Measurements from ENCODE around the gene MAPK9.

MAPK9 gene

DNA sequence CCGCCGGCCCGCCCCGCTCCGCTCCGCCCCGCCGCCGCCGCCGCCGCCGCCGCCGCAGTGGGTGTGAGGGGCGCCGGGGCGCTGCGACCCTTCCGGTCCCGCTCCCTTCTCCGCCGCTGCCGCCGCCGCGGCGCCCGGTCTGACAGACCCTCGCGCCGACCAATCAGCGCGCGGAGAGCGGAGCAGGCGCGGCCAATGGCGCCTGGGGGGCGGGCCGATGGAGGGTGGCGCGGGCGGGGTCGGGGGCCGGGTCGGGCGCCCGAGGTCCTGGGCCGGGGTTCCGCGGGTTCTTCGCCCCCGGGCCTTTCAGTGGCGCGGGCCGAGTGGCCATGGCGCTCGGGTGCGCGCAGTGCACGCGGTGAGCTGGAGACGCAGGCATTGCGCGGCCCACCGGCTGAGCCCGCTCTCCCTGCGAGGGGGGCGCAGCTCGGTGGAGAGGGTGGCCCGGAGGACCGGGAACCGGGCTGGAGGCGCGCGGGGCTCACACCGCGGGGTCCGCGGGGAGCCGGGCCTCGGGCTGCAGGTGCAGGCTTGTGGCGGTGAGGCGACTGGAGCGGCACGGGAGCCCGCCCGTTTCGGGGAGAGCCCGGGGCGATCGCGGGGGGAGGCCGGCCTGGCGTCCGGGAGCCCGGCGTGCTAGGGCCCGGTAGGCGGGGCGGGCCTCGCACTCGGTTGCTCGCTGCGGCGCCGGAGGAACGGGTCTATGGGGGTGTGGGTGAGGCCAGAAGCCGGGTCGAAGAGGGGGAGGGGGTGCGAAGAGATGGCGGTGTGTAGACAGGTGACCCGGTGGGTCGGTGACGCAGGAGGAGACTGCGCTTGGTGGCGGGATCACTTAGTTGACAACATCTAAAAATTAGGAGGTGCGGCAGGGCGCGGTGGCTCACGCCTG lies at the start of gene MAPK9:
MAPK9 (minus strand) TSS at position 141 of the 889 bp plus-strand sequence. CDS start 11,522 bp downstream, outside the sequence.
- FAIRE-seq (peak; percentile 9), DNase-seq (ENCODE audit: extremely low spot score, insufficient read length, low read depth) (peak; percentile 80)

DNA sequence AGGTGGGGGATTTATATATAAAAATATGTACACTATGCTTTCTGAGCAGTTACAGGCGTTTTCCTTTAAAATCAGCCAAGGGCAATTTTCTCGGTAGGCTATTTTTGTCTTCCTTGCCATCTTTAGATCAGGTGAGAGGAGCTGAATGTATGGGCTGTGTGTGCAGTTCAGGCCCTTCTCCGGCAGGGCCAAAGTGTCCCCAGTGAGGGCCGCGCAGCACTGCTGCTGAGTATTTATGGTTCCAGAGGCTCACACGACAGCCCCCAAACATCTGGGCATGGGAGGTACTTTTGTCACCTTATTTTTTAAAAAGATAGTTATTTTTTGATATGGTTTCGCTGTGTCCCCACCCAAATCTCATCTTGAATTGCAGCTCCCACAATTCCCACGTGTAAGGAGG lies 49.7 kb upstream of the MAPK9 start:
- no peak for DNase-seq (ENCODE audit: extremely low spot score, insufficient read length, low read depth)
- FAIRE-seq, result no peak

DNA sequence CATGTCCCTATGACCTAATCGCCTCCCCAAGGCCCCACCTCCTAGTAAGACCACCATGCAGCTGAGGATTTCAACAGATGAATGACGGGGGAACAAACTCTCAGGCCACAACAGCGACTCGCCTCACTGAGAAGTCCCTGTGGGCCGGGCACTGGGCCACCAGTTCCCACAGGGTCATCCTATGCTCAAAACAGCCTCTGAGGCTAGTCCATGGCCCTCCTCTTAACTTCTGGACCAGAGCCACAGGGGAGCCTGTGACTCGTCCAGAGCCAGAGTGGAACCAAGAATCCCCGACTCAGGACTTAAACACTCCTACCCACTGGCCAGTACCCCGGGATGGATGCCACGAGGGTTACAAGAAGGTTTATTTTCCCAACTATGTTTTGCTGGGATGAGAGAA lies 49.0 kb upstream of the MAPK9 start:
- no peak for DNase-seq (ENCODE audit: extremely low spot score, insufficient read length, low read depth)
- no peak for FAIRE-seq

DNA sequence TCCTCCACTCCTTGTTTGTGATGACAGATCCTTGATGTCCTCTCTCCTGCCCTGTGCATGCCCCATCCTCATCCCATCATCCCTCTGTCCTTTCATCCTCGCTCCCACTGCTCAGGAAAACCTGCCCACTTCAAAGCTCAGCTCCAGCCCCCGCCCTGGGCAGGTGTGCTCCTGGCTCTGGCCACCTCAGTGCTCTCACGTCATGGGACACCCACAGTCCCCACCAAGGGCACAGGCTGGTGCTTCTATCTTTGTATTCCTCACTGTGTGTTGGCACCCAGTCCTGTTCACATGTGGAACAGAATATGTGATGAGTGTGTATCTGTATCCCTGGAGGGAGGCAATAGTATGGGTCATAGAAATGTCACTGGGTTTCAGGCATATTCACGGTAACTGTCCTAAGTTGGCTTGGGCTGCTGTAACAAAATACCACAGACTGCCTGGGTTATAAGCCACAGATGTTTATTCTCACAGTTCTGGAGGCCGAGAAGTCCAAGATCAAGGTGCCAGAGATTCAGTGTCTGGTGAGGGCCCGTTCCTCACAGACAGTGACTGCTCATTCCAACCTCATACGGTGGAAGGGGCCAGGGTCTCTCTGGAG lies 47.8 kb upstream of the MAPK9 start:
- FAIRE-seq (no peak), DNase-seq (ENCODE audit: extremely low spot score, insufficient read length, low read depth) (no peak)

DNA sequence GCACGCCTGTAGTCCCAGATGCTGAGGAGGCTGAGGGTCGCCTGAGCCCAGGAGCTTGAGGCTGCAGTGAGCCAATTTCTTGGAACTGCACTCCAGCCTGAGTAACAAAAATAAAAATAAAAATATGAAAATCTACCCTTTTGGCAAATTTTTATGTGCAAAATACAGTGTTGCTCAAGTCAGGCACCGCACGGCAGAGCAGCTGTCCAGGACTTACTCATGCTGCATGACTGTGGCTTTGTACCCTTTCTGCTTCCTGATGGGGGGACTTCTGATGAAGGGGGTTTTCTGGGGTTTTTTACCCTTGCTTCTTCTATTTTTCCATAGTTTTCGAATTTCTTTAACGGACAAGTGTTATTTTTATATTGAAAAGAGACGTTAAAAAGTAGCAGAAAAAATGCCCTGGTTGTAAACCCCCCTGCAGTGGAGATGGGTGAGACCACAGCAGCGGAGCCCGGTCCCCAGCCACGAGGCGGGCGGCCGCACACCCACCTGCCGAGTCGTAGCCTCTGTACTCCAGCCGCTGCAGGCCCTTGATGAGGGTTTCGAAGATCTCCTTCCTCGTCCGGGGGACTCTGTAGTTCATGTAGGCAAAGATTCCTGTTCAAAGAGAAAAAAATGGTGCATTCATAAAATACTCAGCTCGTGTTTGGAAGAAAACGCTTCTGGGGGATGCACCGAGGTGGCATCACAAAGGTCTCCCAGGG lies 46.3 kb upstream of the MAPK9 start:
- DNase-seq (ENCODE audit: extremely low spot score, insufficient read length, low read depth) (no peak), FAIRE-seq (no peak)

DNA sequence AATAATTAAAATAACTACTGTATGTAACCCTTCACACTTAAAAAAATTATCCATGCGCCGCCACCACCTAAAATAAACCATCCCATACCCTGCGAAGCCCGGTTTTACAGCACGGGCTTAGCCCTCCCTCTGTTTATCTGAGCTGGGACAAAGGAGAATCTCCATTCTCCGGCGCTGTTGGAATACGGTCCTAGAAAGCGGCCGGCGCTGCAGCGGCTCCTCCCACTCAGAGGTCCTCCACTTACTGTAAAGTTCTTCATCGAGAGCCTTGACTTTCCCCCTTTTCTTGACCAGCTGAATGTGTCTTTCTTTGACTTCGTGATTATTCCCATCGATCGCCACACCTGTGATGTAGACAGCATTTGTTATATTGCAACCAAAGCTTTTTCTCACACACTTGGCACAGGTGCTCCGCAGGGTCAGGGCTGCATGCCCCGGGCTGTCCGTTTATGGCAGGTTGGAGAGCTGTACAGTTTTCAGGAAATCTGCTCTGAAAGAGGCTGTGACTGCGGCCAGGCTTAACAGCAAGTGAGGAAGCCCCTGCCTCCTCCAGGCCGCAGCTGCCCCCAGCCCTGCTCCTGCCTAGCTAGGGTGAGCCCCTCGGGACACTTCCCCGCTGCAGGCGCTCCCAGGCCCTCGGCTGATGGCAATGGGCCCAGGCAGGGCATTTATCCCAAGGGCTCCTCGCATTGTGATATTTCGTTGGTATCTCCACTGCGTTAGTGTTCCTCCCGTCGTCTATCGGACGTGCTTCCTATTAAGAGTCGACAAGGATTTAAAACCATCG lies 44.5 kb upstream of the MAPK9 start:
- FAIRE-seq, result no peak
- DNase-seq (ENCODE audit: extremely low spot score, insufficient read length, low read depth), result no peak

DNA sequence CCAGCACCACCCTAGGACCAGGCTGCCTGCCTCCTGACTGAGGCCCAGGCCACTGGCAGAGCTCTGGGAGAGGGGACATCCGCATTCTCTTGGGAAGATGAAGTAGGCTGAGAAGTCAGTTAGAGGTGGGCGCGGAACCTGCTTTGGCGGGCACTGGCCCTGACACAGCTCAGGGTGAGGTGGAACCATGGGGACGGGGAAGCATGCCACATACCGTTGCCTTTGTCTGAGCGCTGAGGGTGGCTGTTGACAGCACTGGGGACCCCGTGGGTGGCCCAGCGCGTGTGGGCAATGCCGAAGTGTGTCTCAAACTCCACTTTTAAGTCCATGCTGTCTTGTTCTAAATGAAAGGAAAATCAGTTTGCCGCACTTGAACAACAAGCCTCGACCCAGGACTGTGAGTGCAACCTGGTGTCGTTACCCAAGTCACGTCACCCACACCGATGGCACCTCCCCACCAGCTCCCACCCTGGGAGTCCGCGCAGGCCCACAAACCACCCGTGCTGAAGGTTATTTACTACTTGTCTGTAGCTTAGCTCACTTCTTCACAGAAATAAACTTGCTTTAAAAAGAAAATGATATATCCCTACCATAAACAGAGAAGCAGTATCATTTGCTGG lies 43.8 kb upstream of the MAPK9 start:
- FAIRE-seq (no peak), DNase-seq (ENCODE audit: extremely low spot score, insufficient read length, low read depth) (no peak)

DNA sequence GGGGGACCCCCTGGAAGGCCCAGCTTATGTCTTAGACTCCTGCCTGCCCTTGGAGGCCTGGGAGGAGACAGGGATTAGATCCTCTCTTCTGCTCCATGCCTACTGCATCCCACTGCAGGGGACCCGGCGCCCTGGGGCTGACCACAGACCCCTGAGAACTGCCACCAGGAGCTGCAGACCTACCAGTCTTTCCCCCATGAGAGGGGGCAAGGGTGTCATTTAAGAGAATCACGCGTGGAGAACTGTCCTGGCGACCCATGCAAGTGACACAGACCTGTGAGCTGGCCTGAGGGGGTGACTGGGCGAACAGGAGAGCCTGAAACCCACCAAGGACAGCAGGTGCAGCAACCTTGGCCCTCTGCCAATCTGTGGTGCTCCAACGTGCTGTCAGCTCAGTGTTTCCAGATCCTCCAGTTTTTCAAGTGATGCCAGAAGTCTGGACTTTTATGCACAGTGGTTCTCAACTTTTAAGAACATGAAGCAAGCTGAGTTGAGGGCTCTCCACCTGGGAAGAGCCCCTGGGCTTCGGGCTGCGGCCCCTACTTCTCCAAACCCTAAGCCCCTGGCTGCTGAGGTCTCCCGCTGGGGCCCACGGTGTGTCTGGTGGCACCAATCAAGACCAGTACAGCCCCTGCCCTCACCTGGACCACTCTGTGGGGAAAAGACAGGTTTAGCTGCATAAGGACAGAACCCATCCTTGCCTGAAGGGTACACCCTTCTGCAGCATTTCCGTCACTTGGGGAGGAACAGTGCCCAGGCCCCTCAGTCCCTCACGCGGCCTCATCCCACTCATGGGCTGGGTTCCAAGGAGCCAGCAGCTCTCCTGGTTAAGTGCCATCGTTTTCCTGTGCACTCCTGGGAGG lies 43.1 kb upstream of the MAPK9 start:
- FAIRE-seq (no peak), DNase-seq (ENCODE audit: extremely low spot score, insufficient read length, low read depth) (no peak)

DNA sequence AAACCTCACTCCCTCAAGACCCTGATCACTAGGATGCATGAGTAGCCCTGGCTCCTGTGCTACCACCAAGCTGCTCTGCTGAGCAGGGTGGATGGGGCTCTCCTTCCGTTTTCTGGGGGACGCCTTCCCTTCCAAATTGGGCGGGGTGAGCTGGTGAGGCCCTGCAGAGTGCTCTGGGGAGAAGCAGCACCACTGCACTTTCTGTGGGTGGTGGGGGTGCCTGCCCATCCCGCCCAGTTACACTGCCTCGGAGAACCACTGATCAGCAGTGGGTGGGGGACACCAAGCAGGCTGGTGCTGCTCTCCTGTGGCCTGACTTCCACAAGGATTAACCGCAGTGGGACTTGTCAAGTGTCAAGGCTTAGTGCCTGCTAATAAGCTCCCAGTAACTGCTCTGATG lies 42.3 kb upstream of the MAPK9 start:
- no peak for DNase-seq (ENCODE audit: extremely low spot score, insufficient read length, low read depth)
- FAIRE-seq, result no peak

DNA sequence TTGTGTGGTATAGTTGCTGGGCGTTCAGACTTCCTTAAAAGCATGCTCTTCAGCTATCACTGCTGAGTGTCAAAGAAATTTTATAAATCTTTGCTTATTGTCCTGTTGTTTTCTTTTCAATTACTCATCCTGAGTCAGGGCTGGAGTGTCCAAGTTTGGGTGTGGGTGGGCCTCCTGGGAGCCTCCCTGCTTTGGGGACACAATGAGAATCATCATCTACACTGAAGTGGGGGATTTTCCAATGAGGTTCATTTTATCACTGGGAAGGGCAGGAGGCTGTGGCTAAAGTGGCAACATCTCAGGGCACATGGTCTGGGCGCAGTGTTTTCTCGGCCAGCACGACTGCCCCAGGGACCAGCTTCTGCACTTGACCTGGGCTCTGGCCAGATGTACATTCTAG lies 41.8 kb upstream of the MAPK9 start:
- DNase-seq (ENCODE audit: extremely low spot score, insufficient read length, low read depth) (no peak), FAIRE-seq (no peak)

DNA sequence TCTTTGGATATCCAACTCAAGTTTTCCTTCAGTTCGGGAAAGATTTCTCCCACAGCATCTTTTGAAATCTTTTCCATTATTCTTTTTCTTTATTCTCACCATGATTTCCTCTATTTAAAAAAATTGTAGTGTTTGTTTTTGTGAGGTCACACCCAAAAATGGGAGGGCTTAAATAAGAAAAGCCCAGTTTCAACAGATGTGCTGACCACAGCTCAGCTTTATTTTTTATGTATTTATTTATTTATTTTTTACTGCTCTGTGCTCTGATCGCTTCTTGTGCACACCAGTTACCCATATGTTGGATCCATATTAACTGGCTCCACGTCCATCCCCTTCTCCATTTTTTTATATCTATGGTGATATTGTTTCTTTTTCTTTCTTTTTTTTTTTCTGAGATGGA lies 41.0 kb upstream of the MAPK9 start:
- no peak for FAIRE-seq

DNA sequence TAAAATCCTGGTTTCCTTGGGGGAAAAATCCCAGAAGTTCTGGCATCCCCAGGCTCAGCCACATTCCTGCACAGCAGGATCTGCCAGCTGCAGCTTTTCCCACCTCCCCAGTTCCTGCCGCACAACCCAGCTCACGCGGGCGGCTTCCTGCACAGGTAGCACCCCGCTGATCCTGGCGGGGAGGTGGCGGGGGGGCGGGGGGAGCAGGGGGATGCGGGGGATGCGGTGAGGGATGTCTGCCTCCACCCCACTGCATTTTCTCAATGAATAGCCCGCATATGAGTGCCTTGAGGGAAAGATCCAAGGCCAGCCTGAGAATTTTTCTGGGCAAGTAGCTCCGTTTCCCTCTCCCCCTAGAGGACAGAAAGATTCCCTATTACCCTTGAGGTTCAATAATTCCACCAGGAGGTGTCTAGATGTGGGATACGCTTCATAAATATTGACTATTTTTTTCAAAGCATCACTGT lies 40.2 kb upstream of the MAPK9 start:
- DNase-seq (ENCODE audit: extremely low spot score, insufficient read length, low read depth) (no peak), FAIRE-seq (no peak)

More for the DNA sequence above, 41.0 kb upstream of the MAPK9 start:
- no peak for DNase-seq (ENCODE audit: extremely low spot score, insufficient read length, low read depth)

DNA sequence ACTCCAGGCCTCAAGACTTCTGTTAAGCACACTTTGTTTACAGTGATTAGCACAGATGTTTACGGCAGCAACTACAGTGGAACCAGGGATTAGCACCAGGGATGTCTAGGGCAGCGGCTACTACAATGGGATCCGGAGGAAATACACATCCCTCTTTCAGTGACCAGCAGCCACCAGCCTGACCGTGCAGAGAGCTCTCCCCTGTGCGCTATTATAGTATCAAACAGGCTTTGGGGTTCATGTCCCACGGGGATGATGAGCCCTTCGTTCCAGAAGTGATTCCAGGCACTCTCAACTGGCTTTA lies 39.7 kb upstream of the MAPK9 start:
- no peak for DNase-seq (ENCODE audit: extremely low spot score, insufficient read length, low read depth)
- no peak for FAIRE-seq

DNA sequence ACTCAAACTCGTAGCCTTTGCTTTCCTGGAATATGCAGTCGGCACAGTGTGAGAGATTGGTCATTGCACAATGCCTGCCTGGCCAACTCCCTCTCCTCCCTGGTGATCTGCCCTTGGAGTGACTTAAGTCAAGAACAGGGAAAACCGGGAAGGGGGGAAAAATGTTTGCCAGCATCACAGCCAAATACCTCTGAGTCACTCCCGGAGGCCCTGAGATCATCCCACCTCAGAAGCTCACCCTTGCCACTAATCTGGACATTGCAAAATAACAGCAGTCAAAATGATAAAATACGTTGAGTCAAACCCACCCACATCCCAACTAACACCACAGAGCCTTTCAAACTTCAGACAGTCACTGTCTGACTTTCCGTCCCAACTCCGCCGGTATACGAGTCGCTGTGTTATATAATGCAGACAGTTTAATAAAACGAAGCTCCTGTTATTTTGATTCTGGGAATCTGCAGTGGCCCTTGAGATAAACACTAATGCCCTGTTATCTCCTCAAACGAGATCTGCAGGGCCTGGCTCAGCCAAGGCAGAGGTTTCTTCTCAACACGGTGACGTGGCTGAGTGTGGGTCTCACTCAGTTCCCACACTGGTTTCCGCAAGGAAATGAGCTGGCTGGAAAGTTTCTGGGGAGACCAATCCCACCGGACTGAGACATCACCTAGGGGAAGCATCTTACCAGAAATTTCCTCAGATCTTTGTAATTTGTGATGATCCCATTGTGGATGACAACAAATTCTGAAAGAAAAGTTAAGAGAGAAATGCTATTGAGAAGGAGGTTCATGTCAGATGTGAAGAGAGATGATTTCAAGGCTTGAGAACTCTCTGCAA lies 39.1 kb upstream of the MAPK9 start:
- no peak for DNase-seq (ENCODE audit: extremely low spot score, insufficient read length, low read depth)
- FAIRE-seq, result no peak

DNA sequence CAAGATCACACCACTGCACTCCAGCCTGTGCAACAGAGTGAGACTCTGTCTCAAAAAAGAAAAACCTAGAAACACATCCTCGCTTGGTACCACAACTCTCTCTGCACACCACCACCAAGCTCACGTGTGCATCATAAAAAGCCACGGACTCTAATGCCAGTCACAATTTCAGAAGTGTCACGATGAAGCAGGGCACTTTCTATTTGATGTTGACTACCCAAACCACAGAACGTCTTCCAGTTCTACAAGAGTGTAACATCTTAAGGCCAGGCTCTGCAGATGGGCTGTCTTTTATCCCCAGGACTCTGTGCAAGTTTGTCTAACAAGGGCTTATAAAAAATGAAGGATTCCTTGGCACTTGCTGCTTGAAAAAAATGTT lies 38.4 kb upstream of the MAPK9 start:
- FAIRE-seq, result no peak

DNA sequence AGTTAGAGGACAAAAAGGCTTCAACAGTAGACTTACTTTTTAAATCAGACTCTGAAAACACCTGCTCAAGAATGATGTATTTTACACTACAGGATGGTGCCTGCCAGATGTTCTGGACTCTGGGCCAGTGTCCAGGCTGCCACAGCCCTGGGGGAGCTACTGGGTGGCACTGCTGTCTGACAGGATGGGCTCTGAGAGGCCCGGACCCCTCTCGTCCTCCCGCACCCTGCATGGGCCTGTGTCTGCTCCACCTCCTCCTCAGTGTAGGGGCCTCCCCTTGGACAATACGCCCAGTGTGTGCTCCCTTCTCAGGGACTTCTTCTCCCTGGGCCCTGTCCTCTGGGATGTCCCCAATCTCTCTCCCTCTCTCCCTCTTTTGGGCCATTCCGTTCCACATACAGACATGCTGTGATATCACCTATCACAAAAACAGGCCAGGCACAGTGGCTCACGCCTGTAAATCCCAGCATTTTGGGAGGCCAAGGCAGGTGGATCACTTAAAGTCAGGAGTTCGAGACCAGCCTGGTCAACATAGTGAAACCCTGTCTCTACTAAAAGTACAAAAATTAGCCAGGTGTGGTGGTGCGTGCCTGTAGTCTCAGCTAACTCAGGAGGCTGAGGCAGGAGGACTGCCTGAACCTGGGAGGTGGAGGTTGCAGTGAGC lies 37.9 kb upstream of the MAPK9 start:
- FAIRE-seq, result no peak

More for the DNA sequence above, 38.4 kb upstream of the MAPK9 start:
- DNase-seq (ENCODE audit: extremely low spot score, insufficient read length, low read depth), result no peak

DNA sequence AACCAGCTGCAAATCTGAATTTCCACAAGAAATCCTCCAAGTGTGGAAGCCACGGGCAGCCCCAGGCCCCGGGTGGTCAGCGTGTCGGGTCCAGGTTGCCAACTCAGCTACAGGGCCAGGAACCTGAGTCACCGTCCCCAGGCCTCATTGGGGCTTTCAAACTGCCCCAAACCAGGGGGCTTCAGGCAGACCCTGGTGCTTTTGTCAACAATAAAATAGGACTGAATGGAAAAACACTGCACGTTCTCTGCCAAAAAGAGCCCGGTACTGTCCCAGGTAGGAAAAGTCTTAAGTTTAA lies 37.2 kb upstream of the MAPK9 start:
- no peak for FAIRE-seq
- no peak for DNase-seq (ENCODE audit: extremely low spot score, insufficient read length, low read depth)

More for the DNA sequence above, 37.9 kb upstream of the MAPK9 start:
- DNase-seq (ENCODE audit: extremely low spot score, insufficient read length, low read depth), result no peak

All from GM18507 (cell line).